Measurements from ENCODE around the gene SFXN5. TPM values are rescaled to one million over a fixed set of nuclear protein-coding genes. Genes with fewer than 3 reads are reported as not detected.

The SFXN5 gene
- total RNA-seq, 1 experiment from 2014 or later, result 27.8 TPM

DNA sequence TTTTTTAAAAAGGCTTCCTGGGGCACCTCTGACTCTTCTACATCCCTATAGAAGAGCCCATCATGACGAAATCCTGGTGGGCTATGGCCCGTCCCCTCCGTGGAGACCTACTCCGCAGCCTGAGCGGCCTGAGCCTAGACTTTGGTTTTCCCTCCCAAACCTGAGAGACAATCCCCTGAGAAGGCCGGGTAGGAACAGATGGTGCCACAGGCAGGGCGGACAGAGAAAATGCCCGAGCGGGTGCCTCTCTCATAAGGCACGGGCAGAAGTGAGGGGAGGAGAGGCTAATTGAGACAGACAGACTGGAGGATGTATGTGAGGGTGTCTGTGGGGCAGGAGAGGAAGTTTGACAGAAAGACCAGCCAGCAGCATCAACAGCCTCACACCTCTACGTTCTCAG, 20.2 kb upstream of the SFXN5 start:
- no TSS peak for BruUV-seq (replicated peaks)
- intact Hi-C loops (cut with micrococcal nuclease; ENCODE audit: unreplicated experiment) (no loop called here), in situ Hi-C loops (cut with HindIII; ENCODE audit: low pct_unique_long_range_greater_than_20kb, low sequenced_read_pairs) (no loop called here)
- no peaks in the 10 kb centered on the region for H3K27me3 ChIP-seq (ENCODE audit: control insufficient read depth, insufficient read depth, low read length)
- no peak overlapping the region for H3K4me3 ChIP-seq (ENCODE audit: low read depth in 2 of 2, low read length in 2 of 2)
- H3K36me3 ChIP-seq (ENCODE audit: control insufficient read depth, insufficient read depth, low read length), result no peaks in the 10 kb centered on the region
- no peak overlapping the region for H3K27ac ChIP-seq (ENCODE audit: low read length)
- TF ChIP-seq TCF7L2 (IDR thresholded peaks at IDR 0.05; ENCODE audit: low read depth, low read length) (no peak), SIN3A (IDR thresholded peaks at IDR 0.05; ENCODE audit: borderline replicate concordance, insufficient read depth, low read depth, low read length) (no peak), POLR2AphosphoS5 (IDR thresholded peaks at IDR 0.05; ENCODE audit: low read depth, low read length) (no peak)
- TF ChIP-seq, protein P1, sequence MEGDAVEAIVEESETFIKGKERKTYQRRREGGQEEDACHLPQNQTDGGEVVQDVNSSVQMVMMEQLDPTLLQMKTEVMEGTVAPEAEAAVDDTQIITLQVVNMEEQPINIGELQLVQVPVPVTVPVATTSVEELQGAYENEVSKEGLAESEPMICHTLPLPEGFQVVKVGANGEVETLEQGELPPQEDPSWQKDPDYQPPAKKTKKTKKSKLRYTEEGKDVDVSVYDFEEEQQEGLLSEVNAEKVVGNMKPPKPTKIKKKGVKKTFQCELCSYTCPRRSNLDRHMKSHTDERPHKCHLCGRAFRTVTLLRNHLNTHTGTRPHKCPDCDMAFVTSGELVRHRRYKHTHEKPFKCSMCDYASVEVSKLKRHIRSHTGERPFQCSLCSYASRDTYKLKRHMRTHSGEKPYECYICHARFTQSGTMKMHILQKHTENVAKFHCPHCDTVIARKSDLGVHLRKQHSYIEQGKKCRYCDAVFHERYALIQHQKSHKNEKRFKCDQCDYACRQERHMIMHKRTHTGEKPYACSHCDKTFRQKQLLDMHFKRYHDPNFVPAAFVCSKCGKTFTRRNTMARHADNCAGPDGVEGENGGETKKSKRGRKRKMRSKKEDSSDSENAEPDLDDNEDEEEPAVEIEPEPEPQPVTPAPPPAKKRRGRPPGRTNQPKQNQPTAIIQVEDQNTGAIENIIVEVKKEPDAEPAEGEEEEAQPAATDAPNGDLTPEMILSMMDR (IDR thresholded peaks at IDR 0.05), result no peak
- TF ChIP-seq, protein P2, sequence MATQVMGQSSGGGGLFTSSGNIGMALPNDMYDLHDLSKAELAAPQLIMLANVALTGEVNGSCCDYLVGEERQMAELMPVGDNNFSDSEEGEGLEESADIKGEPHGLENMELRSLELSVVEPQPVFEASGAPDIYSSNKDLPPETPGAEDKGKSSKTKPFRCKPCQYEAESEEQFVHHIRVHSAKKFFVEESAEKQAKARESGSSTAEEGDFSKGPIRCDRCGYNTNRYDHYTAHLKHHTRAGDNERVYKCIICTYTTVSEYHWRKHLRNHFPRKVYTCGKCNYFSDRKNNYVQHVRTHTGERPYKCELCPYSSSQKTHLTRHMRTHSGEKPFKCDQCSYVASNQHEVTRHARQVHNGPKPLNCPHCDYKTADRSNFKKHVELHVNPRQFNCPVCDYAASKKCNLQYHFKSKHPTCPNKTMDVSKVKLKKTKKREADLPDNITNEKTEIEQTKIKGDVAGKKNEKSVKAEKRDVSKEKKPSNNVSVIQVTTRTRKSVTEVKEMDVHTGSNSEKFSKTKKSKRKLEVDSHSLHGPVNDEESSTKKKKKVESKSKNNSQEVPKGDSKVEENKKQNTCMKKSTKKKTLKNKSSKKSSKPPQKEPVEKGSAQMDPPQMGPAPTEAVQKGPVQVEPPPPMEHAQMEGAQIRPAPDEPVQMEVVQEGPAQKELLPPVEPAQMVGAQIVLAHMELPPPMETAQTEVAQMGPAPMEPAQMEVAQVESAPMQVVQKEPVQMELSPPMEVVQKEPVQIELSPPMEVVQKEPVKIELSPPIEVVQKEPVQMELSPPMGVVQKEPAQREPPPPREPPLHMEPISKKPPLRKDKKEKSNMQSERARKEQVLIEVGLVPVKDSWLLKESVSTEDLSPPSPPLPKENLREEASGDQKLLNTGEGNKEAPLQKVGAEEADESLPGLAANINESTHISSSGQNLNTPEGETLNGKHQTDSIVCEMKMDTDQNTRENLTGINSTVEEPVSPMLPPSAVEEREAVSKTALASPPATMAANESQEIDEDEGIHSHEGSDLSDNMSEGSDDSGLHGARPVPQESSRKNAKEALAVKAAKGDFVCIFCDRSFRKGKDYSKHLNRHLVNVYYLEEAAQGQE (IDR thresholded peaks at IDR 0.05; ENCODE audit: insufficient read depth in 1 of 2, low read depth in 2 of 2, low read length in 1 of 2), result no peak
- ATAC-seq (no peak), DNase-seq (ENCODE audit: low read depth, low spot score) (no peak)
- POLR2A ChIA-PET, result no interaction called here
- H3K9me3 ChIP-seq (ENCODE audit: control insufficient read depth, insufficient read depth, low read depth, low read length), result no peaks in the 10 kb centered on the region
- H3K4me1 ChIP-seq (ENCODE audit: control insufficient read depth, insufficient read depth, low read length), result no peaks in the 10 kb centered on the region
- CTCF ChIA-PET, result no interaction called here

DNA sequence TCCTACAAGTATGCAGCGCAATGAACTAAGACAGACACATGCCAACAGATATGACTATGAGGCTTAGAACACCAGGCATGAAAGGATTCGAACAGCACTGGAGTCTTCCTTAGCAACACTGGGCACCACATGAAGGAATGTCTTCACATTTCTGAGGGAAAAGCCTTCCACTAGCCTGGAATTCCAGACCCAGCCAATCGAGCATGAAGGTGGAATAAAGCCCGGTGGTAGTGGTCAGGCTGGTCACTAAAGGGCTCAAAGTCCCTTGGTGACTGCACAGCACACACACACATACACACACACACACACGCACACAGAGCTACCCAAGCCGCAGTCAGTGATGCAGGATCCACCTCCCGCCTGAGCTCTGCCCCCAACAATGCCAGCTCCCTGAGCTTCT, 19.7 kb upstream of the SFXN5 start:
- ChIA-PET CTCF (no interaction called here), POLR2A (no interaction called here)
- H3K36me3 ChIP-seq (ENCODE audit: control insufficient read depth, insufficient read depth, low read length), result no peaks in the 10 kb centered on the region
- TF ChIP-seq, protein P1 (IDR thresholded peaks at IDR 0.05), result no peak
- TF ChIP-seq SIN3A (IDR thresholded peaks at IDR 0.05; ENCODE audit: borderline replicate concordance, insufficient read depth, low read depth, low read length) (no peak), POLR2AphosphoS5 (IDR thresholded peaks at IDR 0.05; ENCODE audit: low read depth, low read length) (no peak), TCF7L2 (IDR thresholded peaks at IDR 0.05; ENCODE audit: low read depth, low read length) (no peak)
- TF ChIP-seq, protein P2 (IDR thresholded peaks at IDR 0.05; ENCODE audit: insufficient read depth in 1 of 2, low read depth in 2 of 2, low read length in 1 of 2), result no peak
- no peaks in the 10 kb centered on the region for H3K9me3 ChIP-seq (ENCODE audit: control insufficient read depth, insufficient read depth, low read depth, low read length)
- no peak overlapping the region for H3K27ac ChIP-seq (ENCODE audit: low read length)
- no peak overlapping the region for H3K4me3 ChIP-seq (ENCODE audit: low read depth in 2 of 2, low read length in 2 of 2)
- no peak for DNase-seq (ENCODE audit: low read depth, low spot score)
- in situ Hi-C loops (cut with HindIII; ENCODE audit: low pct_unique_long_range_greater_than_20kb, low sequenced_read_pairs) (no loop called here), intact Hi-C loops (cut with micrococcal nuclease; ENCODE audit: unreplicated experiment) (no loop called here)
- no peaks in the 10 kb centered on the region for H3K4me1 ChIP-seq (ENCODE audit: control insufficient read depth, insufficient read depth, low read length)
- no peaks in the 10 kb centered on the region for H3K27me3 ChIP-seq (ENCODE audit: control insufficient read depth, insufficient read depth, low read length)
- no peak for ATAC-seq
- BruUV-seq (replicated peaks), result no TSS peak

Data from Panc1 (cell line).